Measurements from ENCODE around the gene IPO5. TPM values are rescaled to one million over a fixed set of nuclear protein-coding genes. Genes with fewer than 3 reads are reported as not detected.

The IPO5 gene
- polyA plus RNA-seq, 1 donor (not counting 4 experiments of a cell fraction or from before 2014, with no cell fraction given), result 130 TPM

- H3K4me1 ChIP-seq (ENCODE audit: control insufficient read depth, extremely low read depth, insufficient read depth, low read length), result peaks cover 3% of the 10 kb centered on the region
- no peaks in the 10 kb centered on the region for H4K20me1 ChIP-seq (ENCODE audit: control insufficient read depth, extremely low read depth, insufficient read depth, low read length)
- no peak for FAIRE-seq
- H3K9me1 ChIP-seq (ENCODE audit: control insufficient read depth, extremely low read depth, insufficient read depth, low read length), result no peaks in the 10 kb centered on the region
- no peaks in the 10 kb centered on the region for H3K36me3 ChIP-seq (ENCODE audit: control insufficient read depth in 2 of 2, extremely low read depth in 1 of 2, insufficient read depth in 2 of 2, low read length in 2 of 2)
- peaks cover under 1% of the 10 kb centered on the region for H3K79me2 ChIP-seq (ENCODE audit: control insufficient read depth, insufficient read depth, low read length)
- dilution Hi-C loops (cut with MboI; ENCODE audit: extremely low pct_ligation_motif_present, low sequenced_read_pairs), result no loop called here
- TF ChIP-seq CTCF (optimal IDR thresholded peaks at IDR 0.05 in 1 of 3, IDR thresholded peaks at IDR 0.05 in 1 of 3, conservative IDR thresholded peaks at IDR 0.05 in 1 of 3; ENCODE audit: extremely low read depth in 1 of 3, insufficient read depth in 2 of 3, low read length in 3 of 3) (no peak), EZH2 (IDR thresholded peaks at IDR 0.05; ENCODE audit: low read length) (no peak)
- no peak overlapping the region for H3K9ac ChIP-seq (ENCODE audit: control insufficient read depth, extremely low read depth, insufficient read depth, low read length)
- no peaks in the 10 kb centered on the region for H3K27me3 ChIP-seq (ENCODE audit: control insufficient read depth, extremely low read depth, insufficient read depth, low read length)
- no peaks in the 10 kb centered on the region for H3K9me3 ChIP-seq (ENCODE audit: control insufficient read depth, low read depth, low read length)
- no peak for DNase-seq (ENCODE audit: low read depth, low spot score)
- H2AFZ ChIP-seq (ENCODE audit: control insufficient read depth, low read length), result no peak overlapping the region
- H3K27ac ChIP-seq (ENCODE audit: control insufficient read depth, insufficient read depth, low read length), result no peak overlapping the region
- no peak overlapping the region for H3K4me3 ChIP-seq (ENCODE audit: control insufficient read depth in 2 of 3, extremely low read depth in 1 of 3, insufficient read depth in 2 of 3, low read depth in 1 of 3, low read length in 3 of 3)
- H3K4me2 ChIP-seq (ENCODE audit: control insufficient read depth, extremely low read depth, insufficient read depth, low read depth, low read length), result no peak overlapping the region
Observed at GRCh38 chr13:97971519-97971918, 18.0 kb downstream of the IPO5 start.

GRCh38 chr13:97974773-97975172, 21.3 kb downstream of the IPO5 start:
- Histone ChIP-seq H3K27me3 (ENCODE audit: control insufficient read depth, extremely low read depth, insufficient read depth, low read length) (no peaks in the 10 kb centered on the region), H2AFZ (ENCODE audit: control insufficient read depth, low read length) (no peak overlapping the region), H3K79me2 (ENCODE audit: control insufficient read depth, insufficient read depth, low read length) (peaks cover 33% of the 10 kb centered on the region), H3K4me3 (ENCODE audit: control insufficient read depth in 2 of 3, extremely low read depth in 1 of 3, insufficient read depth in 2 of 3, low read depth in 1 of 3, low read length in 3 of 3) (no peak overlapping the region), H4K20me1 (ENCODE audit: control insufficient read depth, extremely low read depth, insufficient read depth, low read length) (peaks cover 2% of the 10 kb centered on the region), H3K9me1 (ENCODE audit: control insufficient read depth, extremely low read depth, insufficient read depth, low read length) (no peaks in the 10 kb centered on the region), H3K9me3 (ENCODE audit: control insufficient read depth, low read depth, low read length) (no peaks in the 10 kb centered on the region), H3K36me3 (ENCODE audit: control insufficient read depth in 2 of 2, extremely low read depth in 1 of 2, insufficient read depth in 2 of 2, low read length in 2 of 2) (peaks cover 0 to 4% of the 10 kb centered on the region in 2 experiments), H3K4me2 (ENCODE audit: control insufficient read depth, extremely low read depth, insufficient read depth, low read depth, low read length) (no peak overlapping the region), H3K4me1 (ENCODE audit: control insufficient read depth, extremely low read depth, insufficient read depth, low read length) (peaks cover 22% of the 10 kb centered on the region), H3K27ac (ENCODE audit: control insufficient read depth, insufficient read depth, low read length) (no peak overlapping the region), H3K9ac (ENCODE audit: control insufficient read depth, extremely low read depth, insufficient read depth, low read length) (no peak overlapping the region)
- no peak for DNase-seq (ENCODE audit: low read depth, low spot score)
- no peak for TF ChIP-seq CTCF (optimal IDR thresholded peaks at IDR 0.05 in 1 of 3, IDR thresholded peaks at IDR 0.05 in 1 of 3, conservative IDR thresholded peaks at IDR 0.05 in 1 of 3; ENCODE audit: extremely low read depth in 1 of 3, insufficient read depth in 2 of 3, low read length in 3 of 3)
- TF ChIP-seq EZH2 (IDR thresholded peaks at IDR 0.05; ENCODE audit: low read length), result no peak
- dilution Hi-C loops (cut with MboI; ENCODE audit: extremely low pct_ligation_motif_present, low sequenced_read_pairs), result no loop called here
- FAIRE-seq, result no peak

Measured in keratinocyte (primary cell).